Right hindlimb (tissue), 1 donor: ENCODE results near the gene SOX30.

Experiments used
- DNase-seq: peaks from one replicate; pipeline ENCODE4 v3.0.0-alpha.2; 2018

The SOX30 gene

DNA sequence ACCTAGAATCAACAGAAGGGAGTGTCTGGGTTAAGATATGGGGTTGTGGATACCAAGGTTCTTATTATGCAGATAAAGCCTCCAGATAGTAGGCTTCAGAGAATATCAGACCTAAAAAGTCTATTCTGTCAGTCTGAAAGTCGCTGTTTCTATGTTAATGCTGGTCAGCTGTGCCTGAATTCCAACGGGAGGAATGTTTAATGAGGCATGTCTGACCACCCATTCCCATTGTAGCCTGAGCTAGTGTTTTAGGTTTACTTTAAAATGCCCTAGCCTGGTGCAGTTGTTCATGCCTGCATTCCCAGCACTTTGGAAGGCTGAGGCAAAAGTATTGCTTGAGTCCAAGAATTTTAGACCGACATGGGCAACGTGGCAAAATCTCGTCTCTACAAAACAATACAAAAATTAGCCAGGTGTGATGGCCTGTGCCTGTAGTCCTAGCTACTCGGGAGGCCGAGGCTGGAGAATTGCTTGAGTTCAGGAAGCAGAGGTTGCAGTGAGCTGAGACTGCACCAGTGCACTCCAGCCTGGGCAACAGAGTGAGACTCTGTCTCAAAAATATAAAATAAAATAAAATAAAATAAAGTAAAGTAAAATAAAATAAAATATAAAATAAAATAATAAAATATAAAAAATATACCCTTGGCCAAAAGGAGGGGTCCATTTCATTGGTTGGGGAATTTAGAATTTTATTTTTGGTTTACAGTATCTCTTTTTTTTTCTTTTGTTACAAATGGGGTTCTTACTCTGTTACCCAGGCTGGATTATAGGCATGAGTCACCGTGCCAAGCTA, 7.8 kb upstream of the SOX30 start:
- DNase-seq, result no peak

DNA sequence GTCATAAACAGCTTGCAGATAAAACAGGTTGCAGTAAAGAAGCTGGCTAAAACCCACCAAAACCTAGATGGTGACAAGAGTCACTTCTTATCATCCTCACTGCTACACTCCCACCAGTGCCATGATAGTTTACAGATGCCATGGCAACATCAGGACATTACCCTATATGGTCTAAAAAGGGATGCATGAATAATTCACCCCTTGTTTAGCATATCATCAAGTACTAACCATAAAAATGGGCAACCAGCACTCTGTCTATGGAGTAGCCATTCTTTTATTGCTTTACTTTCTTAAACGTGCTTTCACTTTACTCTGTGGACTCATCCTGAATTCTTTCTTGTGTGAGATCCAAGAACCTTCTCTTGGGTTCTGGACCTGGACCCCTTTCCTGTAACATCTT, 6.7 kb upstream of the SOX30 start:
- DNase-seq, result no peak

DNA sequence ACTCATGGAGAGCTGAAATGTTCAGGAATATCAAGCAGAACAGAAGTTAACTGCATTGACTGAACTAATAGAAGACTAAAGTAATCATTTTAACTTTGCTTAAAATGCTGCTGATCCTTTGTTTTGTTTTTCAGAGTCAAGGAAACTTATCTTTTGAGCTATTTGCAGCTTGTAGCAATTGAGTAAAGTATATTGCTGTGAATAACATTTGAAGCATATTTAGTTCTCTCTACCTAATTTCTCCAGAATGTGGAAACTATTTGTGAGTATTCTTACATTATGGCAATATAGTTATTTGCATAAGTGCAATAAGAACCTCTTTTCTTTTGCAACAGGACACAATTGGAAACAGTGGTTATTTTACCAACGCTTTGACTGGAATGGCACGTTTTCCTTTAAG, 5.3 kb upstream of the SOX30 start:
- no peak for DNase-seq

DNA sequence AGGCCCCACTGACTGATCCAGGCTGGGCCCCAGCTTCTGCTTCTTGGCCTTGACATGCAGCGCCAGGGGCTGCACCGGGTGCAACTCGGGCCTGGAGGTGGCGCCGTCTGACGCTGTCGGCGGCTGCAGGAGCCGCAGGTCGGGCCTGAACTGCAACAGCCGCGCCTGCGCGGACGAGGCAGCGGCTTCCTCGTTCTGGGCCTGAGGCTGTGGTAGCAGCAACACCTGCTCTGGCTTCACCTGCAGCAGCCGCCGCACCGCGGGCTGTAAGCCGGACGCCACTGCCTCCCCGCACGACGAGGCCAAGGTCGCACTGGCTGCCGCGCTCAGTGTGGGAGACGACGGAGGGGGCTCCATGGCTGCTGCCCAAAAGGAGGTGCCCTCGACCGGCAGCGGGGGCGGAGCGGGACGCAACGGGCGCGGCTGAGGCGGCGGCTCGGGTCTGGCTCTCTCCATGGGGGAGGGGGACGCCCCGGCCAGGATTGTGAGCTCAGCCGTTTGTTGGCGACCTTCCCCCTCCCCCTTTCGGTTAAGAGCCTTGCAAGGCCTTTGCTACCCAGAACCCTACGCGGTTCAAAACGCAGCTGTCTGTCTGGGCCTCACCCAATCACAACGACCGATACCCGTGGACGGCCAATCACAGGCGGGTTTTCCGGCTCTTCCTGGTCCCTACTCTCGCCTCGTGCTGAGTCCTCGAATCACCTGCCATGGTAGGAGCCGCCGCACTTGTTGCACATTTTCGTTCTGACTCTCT, 438 bp downstream of the SOX30 start:
- peak; percentile 77 for DNase-seq

DNA sequence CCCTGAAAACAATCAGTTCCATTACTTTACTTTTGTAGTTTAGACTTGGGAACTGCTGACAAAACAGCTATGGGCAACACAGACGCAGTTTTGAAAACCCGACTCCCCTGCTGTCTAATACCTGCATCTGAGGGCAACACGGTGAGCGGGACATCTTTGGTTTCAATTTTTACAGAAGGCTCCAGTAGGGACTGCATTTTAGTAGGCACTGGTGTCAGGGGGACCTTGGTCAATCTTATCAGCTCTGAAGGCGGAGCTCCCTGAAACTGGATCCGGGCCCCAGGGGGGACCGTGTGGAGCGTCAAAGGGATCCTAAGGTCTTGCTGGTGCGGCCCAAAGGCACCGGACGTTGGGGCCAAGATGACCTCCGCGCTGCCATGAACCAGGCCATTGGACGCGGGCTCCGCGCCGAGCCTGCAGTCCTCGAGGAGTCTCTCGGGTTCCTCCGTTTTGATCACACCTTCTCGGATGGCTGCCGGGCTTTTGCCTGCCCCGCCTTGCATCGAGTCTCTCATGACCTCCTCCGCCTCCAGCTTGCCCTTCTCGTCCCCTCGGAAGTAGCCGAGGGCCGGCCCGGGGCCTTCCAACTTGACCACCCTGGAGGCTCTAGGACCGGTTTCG, 1.1 kb downstream of the SOX30 start:
- no peak for DNase-seq

DNA sequence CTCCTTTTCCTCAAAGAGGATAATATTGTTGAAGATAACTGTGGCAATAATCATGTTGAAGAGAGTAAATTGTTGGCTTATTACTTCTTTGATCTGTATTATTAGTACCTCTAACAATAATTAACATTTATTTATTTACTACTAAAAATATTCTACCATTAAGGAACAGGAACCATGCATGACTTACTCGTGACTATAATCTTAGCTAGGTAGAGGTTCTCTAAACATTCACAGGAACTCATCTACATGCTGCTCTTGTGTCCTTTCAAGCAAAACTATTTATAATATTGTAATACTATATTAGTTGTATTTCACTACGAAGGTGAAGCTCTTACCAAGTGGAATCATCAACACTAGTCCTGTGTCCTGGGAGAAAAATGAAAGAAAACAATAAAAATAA, 3.1 kb downstream of the SOX30 start:
- DNase-seq, result no peak

DNA sequence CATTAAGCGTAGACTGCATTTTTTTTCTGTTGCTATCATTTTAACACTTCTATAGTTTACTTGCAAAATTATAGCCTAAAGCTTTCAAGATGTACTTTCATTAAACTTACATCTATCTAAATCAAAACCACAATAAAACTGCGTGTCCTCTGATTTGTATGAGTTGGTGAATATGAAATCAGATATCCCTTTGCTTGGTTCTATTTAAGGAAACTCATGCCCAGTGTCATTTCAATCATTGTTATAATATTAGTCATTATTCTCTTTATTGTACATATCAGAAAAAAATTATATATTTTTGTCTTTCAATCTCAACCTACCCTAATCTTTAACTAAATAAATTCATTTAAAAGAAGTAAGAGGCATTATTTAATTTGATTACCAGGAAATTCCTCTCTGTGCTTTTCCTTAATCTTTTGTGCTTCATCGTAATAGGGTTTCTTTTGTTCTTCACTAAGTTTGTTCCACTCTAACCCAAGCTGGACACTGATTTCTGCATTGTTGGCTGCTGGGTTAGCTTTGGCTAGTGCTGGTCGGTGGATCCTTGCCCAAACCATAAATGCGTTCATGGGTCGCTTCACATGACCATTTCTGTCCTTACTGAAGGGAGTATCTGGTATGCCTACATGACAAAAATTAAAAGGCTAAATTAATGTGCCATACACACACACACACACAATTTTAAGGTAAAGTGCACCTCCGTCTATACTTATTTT, 3.8 kb downstream of the SOX30 start:
- DNase-seq, result no peak

DNA sequence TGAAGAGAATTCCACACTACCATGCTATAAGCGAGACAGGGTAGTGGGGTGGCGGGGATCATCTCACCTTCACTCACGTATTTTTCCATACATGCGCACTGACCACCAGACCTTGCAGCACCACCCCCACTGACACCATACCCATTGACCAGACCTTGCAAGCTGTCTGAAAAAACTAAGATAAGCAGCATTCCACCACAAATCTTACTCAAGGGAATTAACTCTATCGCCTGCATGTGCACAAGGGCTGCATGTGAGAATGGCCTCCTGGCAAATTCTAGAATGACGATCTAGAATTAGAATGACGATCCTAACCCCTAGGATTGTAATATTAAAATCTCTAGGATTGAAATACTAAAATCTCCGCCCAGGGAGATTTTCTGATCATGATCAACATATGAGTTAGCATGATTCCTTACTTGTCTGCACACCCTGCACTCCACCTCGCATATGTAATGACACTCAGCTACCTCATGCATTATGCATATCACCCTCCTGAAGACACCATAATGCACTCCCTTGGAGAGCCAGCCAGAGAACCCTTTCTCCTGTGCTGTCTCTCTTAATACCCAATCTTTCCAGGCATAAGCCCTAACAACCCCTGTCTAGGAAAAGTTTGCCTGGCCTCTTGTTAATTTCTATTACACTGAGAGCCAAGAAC, 11.7 kb downstream of the SOX30 start:
- DNase-seq, result no peak

DNA sequence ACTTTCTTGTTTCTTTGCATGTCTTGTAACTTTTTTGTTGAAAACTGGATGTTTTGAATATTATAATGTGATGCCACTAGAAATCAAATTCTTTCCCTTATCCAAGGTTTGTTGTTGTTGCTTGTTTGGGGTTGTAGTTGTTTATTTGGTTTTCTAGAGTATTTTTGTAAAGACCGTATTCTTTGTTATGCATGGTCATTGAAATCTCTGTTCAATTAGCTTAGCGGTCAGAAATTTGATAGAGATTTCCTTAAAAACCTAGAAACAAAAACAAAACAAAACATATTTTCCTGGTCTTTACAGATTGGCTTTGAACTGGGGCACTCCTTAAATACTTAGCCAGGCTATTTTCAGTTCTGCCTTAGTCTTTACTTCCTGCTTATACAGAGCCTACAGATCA, 21.9 kb downstream of the SOX30 start:
- DNase-seq, result no peak

DNA sequence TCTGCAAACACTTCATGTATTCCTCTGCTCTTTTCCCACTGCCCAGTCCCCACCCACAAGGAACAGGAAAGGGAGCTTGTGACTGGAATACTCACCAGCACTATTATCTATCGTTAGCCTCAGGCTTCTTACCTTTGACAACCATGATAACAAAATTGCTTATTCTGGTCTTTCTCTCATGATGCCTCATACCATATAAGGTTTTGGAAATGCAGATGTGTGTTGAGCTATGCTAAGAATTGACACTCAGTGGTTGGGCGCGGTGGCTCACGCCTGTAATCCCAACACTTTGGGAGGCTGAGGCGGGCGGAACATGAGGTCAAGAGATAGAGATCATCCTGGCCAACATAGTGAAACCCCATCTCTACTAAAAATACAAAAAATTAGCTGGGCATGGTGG, 25.4 kb downstream of the SOX30 start:
- DNase-seq, result no peak

DNA sequence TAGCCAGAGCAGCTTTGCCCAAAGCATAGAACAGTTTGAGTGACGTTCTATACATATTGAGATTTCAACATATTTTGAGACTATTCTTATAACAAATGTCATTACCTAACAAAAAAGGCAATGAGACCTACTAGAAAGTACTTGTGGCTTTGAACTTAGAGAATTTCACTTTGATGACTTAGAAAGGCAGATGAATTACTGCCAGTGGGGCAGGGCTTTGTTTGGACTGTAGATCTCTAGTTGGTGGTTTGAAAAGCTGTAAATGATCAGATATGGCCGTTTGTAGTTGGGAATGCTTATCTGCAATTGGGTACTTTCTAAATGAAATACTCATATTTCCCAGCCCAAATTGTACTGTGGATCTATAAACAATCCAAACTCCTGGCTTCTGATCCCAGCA, 28.1 kb downstream of the SOX30 start:
- DNase-seq, result no peak

DNA sequence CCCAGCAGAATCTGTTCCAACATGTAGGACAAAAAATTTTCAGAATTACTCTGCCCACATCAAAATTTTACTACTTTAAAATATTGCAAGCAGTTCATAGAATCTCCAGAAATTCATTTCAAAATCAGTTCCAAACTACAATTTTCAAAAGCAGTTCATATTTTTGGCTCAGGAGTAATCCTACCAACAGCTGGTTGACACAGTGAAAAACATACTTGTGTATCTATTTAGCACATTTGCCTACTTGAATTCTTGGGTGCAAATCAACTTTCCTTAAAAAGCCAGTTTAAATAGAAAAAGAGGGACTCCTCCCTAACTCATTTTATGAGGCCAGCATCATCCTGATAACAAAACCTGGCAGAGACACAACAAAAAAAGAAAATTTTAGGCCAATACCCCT, 31.5 kb downstream of the SOX30 start:
- DNase-seq, result no peak

DNA sequence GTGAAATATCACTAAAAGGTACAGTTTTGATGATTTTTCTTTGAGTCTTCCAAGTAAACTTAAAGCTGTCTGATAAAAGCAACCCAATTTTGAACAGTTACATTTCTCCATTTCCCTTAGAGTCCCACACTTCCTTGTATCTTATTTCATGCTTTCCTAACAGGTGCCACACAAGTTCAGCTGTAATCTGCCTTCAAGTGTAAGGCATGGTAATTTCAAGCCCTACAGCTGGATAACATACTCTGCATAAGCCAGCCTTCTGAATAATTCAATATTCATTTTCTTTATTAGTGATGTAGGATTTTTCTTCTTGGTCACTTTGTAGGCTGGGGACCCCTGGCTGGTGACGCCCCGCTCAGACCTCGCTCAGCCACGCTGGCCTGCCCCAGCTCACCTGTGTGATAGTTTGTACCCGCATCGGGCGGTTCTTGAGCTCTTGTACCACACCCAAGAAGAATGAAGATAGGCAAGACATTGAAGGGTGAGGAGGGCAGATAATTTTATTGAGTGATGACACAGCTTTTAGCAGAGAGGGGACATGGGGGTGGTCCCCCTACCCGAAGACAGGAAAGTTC, 34.0 kb downstream of the SOX30 start:
- DNase-seq, result no peak

DNA sequence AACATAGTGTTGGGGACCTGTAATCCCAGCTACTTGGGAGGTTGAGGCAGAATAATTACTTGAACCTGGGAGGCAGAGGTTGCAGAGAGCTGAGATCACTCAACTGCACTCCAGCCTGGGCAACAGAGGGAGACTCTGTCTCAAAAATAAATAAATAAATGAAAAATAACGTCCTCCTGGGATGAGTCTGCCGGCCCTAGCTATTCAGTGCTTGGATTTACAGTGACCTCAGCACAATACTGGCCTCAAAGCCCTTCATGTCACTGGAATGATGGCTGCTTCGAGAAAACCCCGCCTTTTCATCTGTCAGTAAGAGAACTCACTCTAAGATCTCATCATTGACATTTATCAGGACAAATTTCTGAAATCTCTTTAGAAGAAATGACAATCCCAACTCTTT, 35.5 kb downstream of the SOX30 start:
- no peak for DNase-seq

DNA sequence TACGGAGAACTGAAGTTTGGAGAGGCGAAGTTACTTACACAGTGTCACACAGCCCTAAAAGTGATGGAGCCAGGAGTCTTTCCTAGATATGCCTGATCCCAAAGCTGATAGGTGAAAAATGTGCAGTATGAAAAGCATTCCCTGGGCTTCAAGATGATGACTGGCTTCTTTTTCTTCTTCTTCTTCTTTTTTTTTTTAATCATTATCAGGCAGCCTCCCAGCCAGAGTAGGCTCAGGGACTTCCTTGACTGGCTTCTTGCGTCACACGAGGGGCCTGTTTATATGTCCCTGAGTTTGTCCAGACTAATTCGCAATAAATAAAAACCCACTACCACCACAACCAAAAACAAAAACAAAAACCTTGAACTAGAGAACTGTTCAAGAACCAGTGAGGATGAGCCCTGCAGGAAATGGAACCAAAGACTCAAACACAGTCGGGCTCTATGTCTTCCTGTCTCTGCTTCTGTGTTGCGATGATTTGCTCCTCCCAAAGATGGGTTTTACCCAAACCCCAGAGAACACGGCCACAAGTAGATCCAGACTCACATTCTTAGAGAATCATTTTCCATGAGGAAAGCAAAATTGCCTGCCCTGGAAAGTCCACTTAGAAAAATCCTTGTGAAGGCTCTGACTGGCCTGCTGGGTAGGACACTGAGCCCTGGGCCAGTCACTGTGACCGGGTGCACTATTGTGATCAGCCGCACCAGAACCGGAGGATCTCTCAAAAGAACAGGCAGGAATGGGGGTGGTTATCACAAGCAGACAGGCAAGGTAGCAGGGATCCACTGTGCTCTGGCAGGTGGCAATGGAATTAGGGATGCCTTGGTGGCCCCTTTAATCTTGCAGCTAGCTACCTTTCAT, 38.6 kb downstream of the SOX30 start:
- no peak for DNase-seq

DNA sequence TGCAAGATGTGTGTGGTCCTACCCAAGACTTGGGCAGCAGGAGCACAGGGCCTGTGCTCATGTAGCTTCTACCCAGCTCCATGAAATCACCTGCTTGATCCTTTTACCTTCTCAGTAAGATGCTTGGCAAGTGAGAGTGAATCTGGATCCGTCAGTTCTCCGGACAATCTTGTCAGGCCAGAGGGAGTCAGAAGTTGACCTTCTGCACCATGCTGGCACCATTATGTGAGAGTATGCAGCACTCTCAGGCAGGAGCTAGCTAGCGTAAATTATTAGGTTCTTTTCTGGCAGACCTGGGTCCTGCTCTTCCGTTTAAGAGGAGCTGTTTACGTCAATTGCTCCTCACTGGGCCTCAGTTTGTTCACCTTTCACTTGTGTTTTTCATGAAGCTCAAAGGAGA, 39.7 kb downstream of the SOX30 start:
- no peak for DNase-seq

DNA sequence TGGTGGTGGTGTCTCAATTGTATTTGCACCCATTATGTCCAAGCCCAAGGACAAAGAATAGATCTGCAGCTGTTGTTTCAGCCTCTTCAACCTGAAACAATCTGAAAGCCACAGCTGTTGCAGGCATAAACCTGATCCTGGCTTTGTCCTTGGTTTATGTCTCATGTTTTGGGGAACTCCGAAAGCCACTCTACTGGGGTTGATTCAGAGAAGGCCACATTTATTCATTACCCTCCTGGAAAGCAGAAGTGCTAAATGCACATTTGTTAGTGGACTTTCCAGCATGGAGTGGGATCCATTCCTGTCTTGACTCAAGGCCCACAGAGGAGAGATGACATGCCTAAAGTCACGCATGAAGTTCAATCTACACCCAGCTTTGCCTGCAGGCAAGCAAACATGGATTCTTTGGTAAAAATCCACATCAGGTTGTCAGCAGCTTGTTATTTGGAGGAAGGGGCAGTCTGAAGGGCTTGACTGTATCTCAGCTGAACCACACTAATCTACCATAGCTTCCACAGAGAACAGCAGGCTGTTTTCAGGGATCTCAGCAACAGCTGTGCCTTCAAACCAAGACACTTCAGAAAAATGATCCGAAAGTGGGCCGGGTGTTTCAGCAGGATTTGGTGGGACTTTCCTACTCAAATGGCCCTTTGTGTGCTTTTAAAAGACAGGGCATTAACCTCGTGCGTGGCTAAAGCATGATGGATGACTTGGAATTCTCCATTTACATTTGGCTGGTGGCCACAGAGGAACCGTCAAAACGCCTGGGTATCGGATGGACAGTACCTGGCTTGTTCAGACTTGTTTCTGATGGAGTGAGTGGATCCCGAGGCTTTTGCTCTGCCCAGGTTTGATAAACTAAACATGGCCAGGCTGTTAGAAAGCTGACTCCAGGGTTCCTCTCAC, 40.4 kb downstream of the SOX30 start:
- DNase-seq, result peak; percentile 73

DNA sequence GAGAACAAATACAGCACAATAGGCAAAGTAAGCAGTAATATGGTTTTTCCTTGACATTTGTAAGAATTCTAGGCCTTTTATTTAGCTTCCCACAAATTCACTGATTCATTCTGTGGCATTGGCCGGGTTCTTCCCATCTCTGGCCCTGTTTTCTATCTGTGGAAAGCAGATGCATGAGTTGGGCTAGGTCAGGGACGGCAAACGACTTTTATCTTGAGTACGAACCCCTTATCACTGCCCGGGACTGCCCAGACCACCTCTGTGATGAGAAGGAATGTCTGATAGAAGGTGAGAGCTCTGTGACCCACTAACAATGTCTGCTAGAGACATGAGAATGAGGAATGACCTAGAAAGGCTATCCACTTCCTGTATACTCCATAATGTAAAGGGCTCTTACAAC, 41.2 kb downstream of the SOX30 start:
- DNase-seq, result no peak

DNA sequence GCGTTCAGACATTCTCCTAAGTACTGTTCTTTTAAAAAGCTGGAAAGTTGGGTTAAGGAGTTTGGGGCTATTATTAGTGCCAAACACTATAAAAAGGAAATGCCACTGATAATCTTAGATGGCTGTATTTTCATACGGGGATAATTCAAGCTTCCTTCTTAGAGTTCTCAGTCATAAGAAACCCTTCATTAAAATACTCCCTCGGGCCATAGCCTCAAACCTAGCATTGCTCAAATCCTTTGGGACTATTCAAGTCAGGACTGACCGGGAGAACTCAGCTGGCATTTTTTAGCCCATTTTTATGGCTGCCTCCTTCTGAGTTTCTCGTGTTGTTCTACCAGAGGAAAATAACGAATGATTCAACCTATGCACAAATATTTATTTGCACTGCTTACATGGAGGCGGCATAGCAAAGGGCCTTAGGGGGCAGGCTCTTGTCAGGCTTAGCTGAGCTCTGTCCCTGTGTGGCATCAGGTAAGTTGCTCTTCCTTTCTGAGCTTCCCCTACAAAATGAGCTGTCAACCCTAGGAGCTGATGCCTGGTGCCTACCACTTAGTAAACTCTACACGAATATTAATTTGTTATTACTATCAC, 43.2 kb downstream of the SOX30 start:
- DNase-seq, result no peak
